Activated B cell treated with CpG ODN at 0.5 μM for 24 hours (primary cell): ENCODE results near the gene TEPSIN. TPM values are rescaled to one million over a fixed set of nuclear protein-coding genes. Genes with fewer than 3 reads are reported as not detected.

Experiments used
- ATAC-seq: fragments of 200-7000 bp; cut with Tn5 transposase; one replicate; pipeline ENCODE4 v1.10.0; 2021; ENCODE audit warnings: low read depth, mild to moderate bottlenecking, moderate library complexity
- CTCF ChIA-PET: fragments of 350-600 bp; sonication (Branson Sonifier 250); formaldehyde crosslinking; loops from one replicate; lab custom pipeline; 2021; ENCODE audit warnings: antibody characterized with exemption; lab: Charles Lee
- POLR2A ChIA-PET: fragments of 350-600 bp; sonication (Branson Sonifier 250); formaldehyde crosslinking; loops from one replicate; lab custom pipeline; 2021; ENCODE audit warnings: antibody characterized with exemption; lab: Charles Lee
- DNase-seq: peaks from one replicate; pipeline ENCODE4 v3.0.0; 2022
- H3K27ac Mint-ChIP-seq: one replicate; pipeline ENCODE4 v1.8.0; 2020; ENCODE audit warnings: mixed read lengths
- H3K27me3 Mint-ChIP-seq: one replicate; pipeline ENCODE4 v1.8.0; 2021; ENCODE audit warnings: mixed read lengths
- H3K36me3 Mint-ChIP-seq: one replicate; pipeline ENCODE4 v1.8.0; 2021; ENCODE audit warnings: low read depth, mixed read lengths
- H3K4me1 Mint-ChIP-seq: one replicate; pipeline ENCODE4 v1.8.0; 2021; ENCODE audit warnings: mixed read lengths
- H3K4me3 Mint-ChIP-seq: one replicate; pipeline ENCODE4 v1.8.0; 2020; ENCODE audit warnings: mild to moderate bottlenecking, mixed read lengths
- H3K9me3 Mint-ChIP-seq: one replicate; pipeline ENCODE4 v1.8.0; 2020; ENCODE audit warnings: mixed read lengths
- CTCF ChIP-seq: fragments of 200-600 bp; IDR thresholded peaks from one replicate; pipeline ENCODE4 v1.8.0; 2022; ENCODE audit warnings: antibody characterized with exemption, mild to moderate bottlenecking
- intact Hi-C: fragments of 100-400 bp; cut with micrococcal nuclease; formaldehyde crosslinking; loops from one replicate; pipeline ENCODE4 v1.15.1; 2024
- total RNA-seq: library from RNA; stranded (reverse); gene quantifications from 2 replicates; pipeline ENCODE4 v1.2.3, GENCODE V29; 2022

Gene TEPSIN
- total RNA-seq, 1 donor from 2014 or later = 102 TPM

DNA sequence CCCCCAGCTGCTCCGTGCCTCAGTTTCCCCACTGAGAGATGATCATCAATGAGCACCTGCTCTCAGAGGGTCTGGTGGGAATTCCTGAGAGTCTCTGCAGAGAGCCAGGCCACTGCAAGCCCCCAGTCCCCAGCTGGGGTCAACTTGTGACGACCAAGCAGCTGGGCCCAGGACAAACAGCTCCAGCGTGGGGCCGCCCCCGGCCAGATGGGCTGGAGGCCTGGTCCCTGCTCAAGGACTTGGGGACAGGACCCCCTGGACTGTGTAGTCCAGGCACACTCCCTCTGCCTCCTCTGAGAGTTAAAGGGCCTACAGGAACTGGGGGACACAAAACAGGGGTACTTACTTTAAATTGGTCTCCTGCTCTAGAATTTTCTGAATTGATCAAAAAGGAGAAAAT, 56.3 kb downstream of the TEPSIN start:
- no peak for TF ChIP-seq CTCF
- intact Hi-C loops = no loop called here
- ATAC-seq = no peak
- H3K36me3 Mint-ChIP-seq = no peaks in the 10 kb centered on the region
- no peaks in the 10 kb centered on the region for H3K9me3 Mint-ChIP-seq
- no peak for DNase-seq
- ChIA-PET CTCF (no interaction called here), POLR2A (no interaction called here)
- H3K4me1 Mint-ChIP-seq = no peaks in the 10 kb centered on the region
- no peak overlapping the region for H3K4me3 Mint-ChIP-seq
- H3K27ac Mint-ChIP-seq = no peak overlapping the region
- peaks cover 2% of the 10 kb centered on the region for H3K27me3 Mint-ChIP-seq

DNA sequence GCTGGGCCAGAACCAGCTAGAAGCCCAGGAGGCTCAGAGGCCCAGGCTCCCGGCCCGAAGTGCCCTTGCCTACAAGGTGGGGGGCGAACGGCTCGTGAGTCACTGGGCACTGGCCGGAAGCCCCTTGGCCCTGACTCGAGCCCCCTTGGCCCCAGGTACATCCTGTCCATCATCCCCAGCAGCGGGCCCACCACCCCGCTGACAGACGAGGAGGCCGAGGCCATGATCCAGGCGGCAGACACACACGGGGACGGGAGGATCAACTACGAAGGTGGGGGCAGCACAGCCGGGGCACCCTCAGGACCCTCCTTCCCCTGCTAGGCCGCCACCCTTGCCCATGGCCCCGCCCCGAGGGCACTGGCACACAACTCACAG, 57.1 kb downstream of the TEPSIN start:
- Mint-ChIP-seq H3K36me3 (no peaks in the 10 kb centered on the region), H3K4me3 (no peak overlapping the region), H3K27me3 (peaks cover 2% of the 10 kb centered on the region), H3K27ac (no peak overlapping the region), H3K4me1 (no peaks in the 10 kb centered on the region), H3K9me3 (no peaks in the 10 kb centered on the region)
- ChIA-PET POLR2A (no interaction called here), CTCF (no interaction called here)
- no peak for DNase-seq
- no peak for TF ChIP-seq CTCF
- no peak for ATAC-seq
- intact Hi-C loops = no loop called here

DNA sequence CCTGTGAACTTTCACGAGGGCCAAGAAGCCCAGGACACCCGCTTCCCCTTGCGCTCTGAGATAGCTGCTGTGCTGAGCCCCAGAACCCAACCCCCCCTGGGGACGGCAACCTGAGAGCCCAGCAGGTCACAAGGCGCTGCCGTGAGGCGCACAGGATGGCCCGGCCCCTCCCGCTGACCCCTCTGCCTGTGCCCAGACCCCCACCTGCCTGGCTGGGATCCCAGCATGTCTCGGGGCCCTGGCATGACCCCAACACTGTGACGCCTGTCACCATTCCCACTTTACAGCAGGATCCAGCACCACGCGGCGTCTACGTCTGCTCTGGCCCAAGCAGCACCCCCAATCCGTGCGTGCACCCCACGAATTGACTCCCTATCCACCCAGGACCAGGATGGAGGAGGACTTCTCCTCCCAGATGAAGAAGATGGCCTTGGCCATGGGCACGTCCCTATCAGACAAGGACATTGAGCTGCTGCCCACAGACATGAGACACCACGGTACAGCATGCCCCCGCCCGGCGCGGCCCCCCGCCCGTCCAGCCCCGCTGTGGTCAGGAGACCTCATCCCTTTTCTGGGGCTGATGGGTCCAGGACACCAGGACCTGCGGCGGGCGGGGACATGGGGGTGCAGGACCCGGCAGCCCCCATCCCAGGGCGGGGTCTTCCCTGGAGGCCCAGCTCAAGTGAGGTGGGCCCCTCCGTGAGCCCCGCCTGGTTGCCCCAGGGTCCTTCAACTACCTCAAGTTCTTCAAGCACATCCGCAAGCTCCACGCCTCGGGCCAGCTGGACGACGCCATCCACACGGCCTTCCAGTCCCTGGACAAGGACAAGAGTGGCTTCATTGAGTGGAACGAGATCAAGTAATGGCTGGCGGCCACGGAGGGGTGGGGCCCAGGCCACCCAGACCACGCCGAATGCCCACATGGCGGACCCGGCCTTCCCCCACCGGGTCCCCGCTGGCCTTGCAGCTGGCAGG, 57.7 kb downstream of the TEPSIN start:
- Mint-ChIP-seq H3K27ac (no peak overlapping the region), H3K36me3 (no peaks in the 10 kb centered on the region), H3K9me3 (no peaks in the 10 kb centered on the region), H3K4me3 (no peak overlapping the region), H3K27me3 (peaks cover 2% of the 10 kb centered on the region), H3K4me1 (no peaks in the 10 kb centered on the region)
- POLR2A ChIA-PET = no interaction called here
- intact Hi-C loops = no loop called here
- no peak for ATAC-seq
- DNase-seq = no peak
- CTCF ChIA-PET = no interaction called here
- no peak for TF ChIP-seq CTCF

DNA sequence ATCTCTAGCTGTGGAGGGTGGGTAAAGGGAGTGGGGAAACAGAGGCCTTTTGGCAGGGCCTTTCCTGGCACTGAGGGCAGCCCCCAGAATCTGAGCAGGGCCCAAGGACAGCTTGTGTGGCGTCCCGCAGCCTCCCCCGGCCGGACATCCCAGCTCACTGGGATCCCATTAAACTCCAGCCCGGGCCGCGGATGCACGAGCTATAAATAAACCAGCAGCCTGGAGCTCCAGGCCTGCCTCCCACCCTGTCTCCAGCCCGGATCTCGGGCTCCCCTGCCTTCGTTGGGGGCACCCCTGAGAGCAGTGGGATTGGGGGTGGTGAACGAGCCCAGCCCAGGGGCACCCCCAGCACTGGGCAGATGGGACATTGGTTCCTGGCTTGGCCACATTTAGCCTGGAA, 59.0 kb downstream of the TEPSIN start:
- ATAC-seq (no peak), DNase-seq (no peak)
- no peaks in the 10 kb centered on the region for H3K36me3 Mint-ChIP-seq
- peaks cover 8% of the 10 kb centered on the region for H3K9me3 Mint-ChIP-seq
- H3K4me1 Mint-ChIP-seq = no peaks in the 10 kb centered on the region
- H3K27ac Mint-ChIP-seq = no peak overlapping the region
- no peak overlapping the region for H3K4me3 Mint-ChIP-seq
- ChIA-PET POLR2A (interaction anchor here (0.8 kb wide), 1 partner anchor 60 kb away, joined by 3 read pairs; no protein-coding TSS in a partner anchor), CTCF (no interaction called here)
- intact Hi-C loops = no loop called here
- TF ChIP-seq CTCF = no peak
- H3K27me3 Mint-ChIP-seq = peaks cover 2% of the 10 kb centered on the region

DNA sequence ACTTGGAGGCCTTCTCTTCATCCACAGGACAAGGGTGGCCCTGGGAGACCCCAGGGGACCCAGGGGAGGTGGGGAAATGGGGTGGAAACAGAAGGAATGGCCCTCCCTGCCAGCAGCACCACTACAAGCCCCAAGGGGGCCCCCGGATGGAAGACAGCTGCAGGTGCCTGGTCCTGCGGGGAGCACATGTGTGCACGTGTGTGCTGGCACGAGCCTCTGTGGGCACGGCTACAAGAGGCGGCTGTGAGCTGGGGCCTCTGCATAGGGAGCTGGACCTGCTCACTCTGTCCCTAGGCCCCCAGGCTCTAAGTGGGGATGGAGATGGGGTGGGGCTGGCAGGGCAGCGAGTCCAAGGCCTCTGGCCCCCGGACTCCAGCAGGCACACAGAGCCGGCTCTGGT, 59.6 kb downstream of the TEPSIN start:
- Mint-ChIP-seq H3K27me3 (peaks cover 2% of the 10 kb centered on the region), H3K9me3 (peaks cover 9% of the 10 kb centered on the region), H3K4me3 (no peak overlapping the region), H3K4me1 (no peaks in the 10 kb centered on the region), H3K36me3 (no peaks in the 10 kb centered on the region), H3K27ac (no peak overlapping the region)
- ATAC-seq (no peak), DNase-seq (no peak)
- CTCF ChIA-PET = no interaction called here
- no peak for TF ChIP-seq CTCF
- intact Hi-C loops = no loop called here
- POLR2A ChIA-PET = no interaction called here

Other genes starting within 250 kb of the TEPSIN start
- gene CHMP6, start 247.2 kb downstream of the TEPSIN start, total RNA-seq = 35.1 and 36.6 TPM in 2 replicates
- gene BAIAP2, start 203.9 kb downstream of the TEPSIN start, total RNA-seq = 5.3 and 6.8 TPM in 2 replicates
- gene PVALEF, start 73.5 kb downstream of the TEPSIN start, total RNA-seq = not detected in 2 replicates
- gene AATK, start 72.8 kb downstream of the TEPSIN start, total RNA-seq = 0.27 and 0.42 TPM in 2 replicates
- 14.2 and 15.9 TPM in 2 replicates for gene CEP131, start 16.1 kb downstream of the TEPSIN start, total RNA-seq
- gene NDUFAF8, start 263 bp upstream of the TEPSIN start, total RNA-seq = 52.8 and 55.8 TPM in 2 replicates
- gene SLC38A10, start 56.3 kb upstream of the TEPSIN start, total RNA-seq = 75.9 and 97.1 TPM in 2 replicates
- 0.13 and 0.42 TPM in 2 replicates for gene BAHCC1, start 156.4 kb upstream of the TEPSIN start, total RNA-seq